Neutrophil (primary cell): ENCODE measurements around the gene DGAT2.

ENCODE experiments used
- H3K27ac ChIP-seq: fragments of 200-600 bp; sonication (generic); 2 replicates; pipeline ENCODE4 v1.5.1; 2016; ENCODE audit warnings: mild to moderate bottlenecking, moderate library complexity
- H3K27me3 ChIP-seq: fragments of 200-600 bp; sonication (generic); 2 replicates; pipeline ENCODE4 v1.6.0; 2016; ENCODE audit warnings: mild to moderate bottlenecking
- H3K36me3 ChIP-seq: fragments of 200-600 bp; sonication (generic); 2 replicates; pipeline ENCODE4 v1.5.1; 2017
- H3K4me1 ChIP-seq, 2 experiments: fragments of 200-600 bp in 1 of 2; sonication (generic) in 1 of 2; 1 replicate in 1 of 2; 2 replicates in 1 of 2; pipeline versions ENCODE4 v1.5.1 to v1.6.1; 2013 to 2016; ENCODE audit warnings: low read depth in 1 of 2, low read length in 1 of 2, mild to moderate bottlenecking in 1 of 2, moderate library complexity in 1 of 2; ENCODE audit not compliant: control insufficient read depth in 1 of 2, insufficient read depth in 1 of 2
- H3K4me3 ChIP-seq, 2 experiments: fragments of 200-600 bp in 1 of 2; sonication (generic) in 1 of 2; 1 replicate in 1 of 2; 2 replicates in 1 of 2; pipeline ENCODE4 v1.5.1; 2013 to 2016; ENCODE audit warnings: low read depth in 1 of 2, low read length in 1 of 2, mild to moderate bottlenecking in 1 of 2, moderate library complexity in 1 of 2
- H3K9me3 ChIP-seq: fragments of 200-600 bp; sonication (generic); 2 replicates; pipeline ENCODE4 v1.5.1; 2016
- TF ChIP-seq, protein P1 (sequence below): fragments of 200-600 bp; sonication (generic); IDR thresholded peaks from 2 replicates; pipeline ENCODE4 v1.5.1; 2016; ENCODE audit warnings: antibody characterized with exemption

DGAT2 gene

DNA sequence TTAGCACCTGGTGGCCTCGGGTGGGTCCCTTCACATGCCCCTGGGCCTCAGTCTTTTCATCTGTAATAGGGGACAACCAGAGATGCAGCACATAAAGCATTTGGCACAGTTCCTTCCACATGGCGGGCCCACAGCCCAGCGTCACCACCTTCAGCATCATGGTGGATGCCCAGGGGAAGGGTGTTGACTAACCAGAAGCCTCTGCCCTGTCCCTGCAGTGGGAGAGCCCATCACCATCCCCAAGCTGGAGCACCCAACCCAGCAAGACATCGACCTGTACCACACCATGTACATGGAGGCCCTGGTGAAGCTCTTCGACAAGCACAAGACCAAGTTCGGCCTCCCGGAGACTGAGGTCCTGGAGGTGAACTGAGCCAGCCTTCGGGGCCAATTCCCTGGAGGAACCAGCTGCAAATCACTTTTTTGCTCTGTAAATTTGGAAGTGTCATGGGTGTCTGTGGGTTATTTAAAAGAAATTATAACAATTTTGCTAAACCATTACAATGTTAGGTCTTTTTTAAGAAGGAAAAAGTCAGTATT, 31.6 kb downstream of the DGAT2 start:
- Histone ChIP-seq H3K4me3 (no peak overlapping the region), H3K9me3 (no peaks in the 10 kb centered on the region), H3K36me3 (peaks cover 84% of the 10 kb centered on the region), H3K4me1 (no peaks in the 10 kb centered on the region), H3K27me3 (no peaks in the 10 kb centered on the region), H3K27ac (peak overlapping the region; percentile 50)
- TF ChIP-seq, protein P1, sequence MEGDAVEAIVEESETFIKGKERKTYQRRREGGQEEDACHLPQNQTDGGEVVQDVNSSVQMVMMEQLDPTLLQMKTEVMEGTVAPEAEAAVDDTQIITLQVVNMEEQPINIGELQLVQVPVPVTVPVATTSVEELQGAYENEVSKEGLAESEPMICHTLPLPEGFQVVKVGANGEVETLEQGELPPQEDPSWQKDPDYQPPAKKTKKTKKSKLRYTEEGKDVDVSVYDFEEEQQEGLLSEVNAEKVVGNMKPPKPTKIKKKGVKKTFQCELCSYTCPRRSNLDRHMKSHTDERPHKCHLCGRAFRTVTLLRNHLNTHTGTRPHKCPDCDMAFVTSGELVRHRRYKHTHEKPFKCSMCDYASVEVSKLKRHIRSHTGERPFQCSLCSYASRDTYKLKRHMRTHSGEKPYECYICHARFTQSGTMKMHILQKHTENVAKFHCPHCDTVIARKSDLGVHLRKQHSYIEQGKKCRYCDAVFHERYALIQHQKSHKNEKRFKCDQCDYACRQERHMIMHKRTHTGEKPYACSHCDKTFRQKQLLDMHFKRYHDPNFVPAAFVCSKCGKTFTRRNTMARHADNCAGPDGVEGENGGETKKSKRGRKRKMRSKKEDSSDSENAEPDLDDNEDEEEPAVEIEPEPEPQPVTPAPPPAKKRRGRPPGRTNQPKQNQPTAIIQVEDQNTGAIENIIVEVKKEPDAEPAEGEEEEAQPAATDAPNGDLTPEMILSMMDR = no peak

DNA sequence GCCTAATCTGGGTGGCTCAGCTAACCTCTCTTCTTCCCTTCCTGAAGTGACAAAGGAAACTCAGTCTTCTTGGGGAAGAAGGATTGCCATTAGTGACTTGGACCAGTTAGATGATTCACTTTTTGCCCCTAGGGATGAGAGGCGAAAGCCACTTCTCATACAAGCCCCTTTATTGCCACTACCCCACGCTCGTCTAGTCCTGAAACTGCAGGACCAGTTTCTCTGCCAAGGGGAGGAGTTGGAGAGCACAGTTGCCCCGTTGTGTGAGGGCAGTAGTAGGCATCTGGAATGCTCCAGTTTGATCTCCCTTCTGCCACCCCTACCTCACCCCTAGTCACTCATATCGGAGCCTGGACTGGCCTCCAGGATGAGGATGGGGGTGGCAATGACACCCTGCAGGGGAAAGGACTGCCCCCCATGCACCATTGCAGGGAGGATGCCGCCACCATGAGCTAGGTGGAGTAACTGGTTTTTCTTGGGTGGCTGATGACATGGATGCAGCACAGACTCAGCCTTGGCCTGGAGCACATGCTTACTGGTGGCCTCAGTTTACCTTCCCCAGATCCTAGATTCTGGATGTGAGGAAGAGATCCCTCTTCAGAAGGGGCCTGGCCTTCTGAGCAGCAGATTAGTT, 32.3 kb downstream of the DGAT2 start:
- H3K36me3 ChIP-seq = peaks cover 78% of the 10 kb centered on the region
- peak overlapping the region; percentile 50 for H3K27ac ChIP-seq
- no peaks in the 10 kb centered on the region for H3K4me1 ChIP-seq
- H3K9me3 ChIP-seq = no peaks in the 10 kb centered on the region
- H3K27me3 ChIP-seq = no peaks in the 10 kb centered on the region
- H3K4me3 ChIP-seq = no peak overlapping the region
- TF ChIP-seq, protein P1 = no peak

DNA sequence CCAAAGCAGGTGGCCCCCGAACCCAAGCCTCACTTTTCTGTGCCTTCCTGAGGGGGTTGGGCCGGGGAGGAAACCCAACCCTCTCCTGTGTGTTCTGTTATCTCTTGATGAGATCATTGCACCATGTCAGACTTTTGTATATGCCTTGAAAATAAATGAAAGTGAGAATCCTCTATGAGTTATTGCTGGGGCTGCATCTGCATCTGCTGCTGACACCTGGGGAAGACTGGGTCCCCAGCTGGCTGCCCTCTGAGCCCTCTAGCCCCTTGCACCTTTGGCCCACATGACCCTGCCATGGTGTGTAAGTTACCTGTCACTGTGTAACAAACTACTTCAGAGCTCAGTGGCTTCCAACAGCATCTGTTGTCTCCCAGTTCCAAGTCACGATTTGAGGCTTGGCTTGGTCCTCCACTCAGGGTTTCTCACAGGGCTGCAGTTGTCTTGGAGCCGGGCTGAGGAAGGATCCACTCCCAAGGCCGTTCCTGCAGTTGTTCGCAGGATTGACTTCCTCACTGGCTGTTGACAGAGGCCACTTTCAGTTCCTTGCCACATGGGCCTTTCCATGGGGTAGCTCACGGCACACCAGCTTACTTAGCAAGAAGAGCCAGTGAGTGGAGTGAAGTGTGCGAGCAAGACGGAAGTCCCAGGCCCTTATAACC, 32.9 kb downstream of the DGAT2 start:
- TF ChIP-seq, protein P1 = no peak
- no peaks in the 10 kb centered on the region for H3K9me3 ChIP-seq
- no peaks in the 10 kb centered on the region for H3K27me3 ChIP-seq
- H3K4me3 ChIP-seq = no peak overlapping the region
- H3K36me3 ChIP-seq = peaks cover 71% of the 10 kb centered on the region
- H3K4me1 ChIP-seq = no peaks in the 10 kb centered on the region
- peak overlapping the region; percentile 42 for H3K27ac ChIP-seq

DNA sequence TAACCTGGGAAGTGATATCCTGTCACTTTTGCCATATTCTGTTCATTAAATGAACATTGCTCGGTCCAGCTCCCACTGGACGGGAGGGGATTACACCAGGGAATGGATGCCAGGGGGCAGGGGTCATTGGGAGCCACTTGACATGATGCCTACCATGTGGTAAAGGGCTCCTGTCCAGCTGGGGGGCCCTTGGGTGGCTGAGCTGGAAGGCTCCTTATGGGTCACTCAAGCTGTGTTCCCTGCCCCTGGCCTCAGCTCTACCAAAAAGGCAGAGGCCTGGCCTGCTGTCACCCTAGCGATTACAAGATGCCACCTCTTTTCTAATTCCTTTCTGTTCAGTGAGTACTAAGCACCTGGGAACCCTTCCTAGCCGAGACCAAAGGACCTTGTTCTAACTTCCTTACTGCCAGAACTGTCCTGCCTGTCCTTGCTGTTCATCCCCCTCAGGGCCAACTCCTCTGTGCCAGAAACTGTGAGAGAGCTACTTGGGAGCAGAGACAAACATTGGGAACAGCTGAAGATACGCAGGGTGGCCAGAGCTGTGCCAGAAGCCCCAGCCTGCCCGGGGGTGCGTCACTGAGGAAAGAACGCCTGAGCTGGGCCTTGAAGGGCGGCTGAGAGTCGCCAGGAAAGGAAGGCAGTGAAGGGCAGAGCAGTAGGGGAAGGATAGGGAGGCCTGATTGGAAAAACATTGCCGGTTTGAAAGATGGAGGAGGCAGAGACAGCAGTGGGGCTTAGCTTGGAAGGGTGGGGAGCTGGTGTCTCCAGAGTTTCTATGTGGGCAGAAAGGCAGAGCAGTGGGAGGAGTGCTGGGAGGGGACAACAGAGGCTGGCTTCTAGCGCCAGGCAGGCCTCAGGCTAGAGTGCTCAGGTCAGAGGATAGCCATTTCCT, 33.7 kb downstream of the DGAT2 start:
- H3K9me3 ChIP-seq = no peaks in the 10 kb centered on the region
- H3K27me3 ChIP-seq = no peaks in the 10 kb centered on the region
- H3K27ac ChIP-seq = peak overlapping the region; percentile 42
- TF ChIP-seq, protein P1 = no peak
- no peaks in the 10 kb centered on the region for H3K4me1 ChIP-seq
- no peak overlapping the region for H3K4me3 ChIP-seq
- H3K36me3 ChIP-seq = peaks cover 63% of the 10 kb centered on the region

DNA sequence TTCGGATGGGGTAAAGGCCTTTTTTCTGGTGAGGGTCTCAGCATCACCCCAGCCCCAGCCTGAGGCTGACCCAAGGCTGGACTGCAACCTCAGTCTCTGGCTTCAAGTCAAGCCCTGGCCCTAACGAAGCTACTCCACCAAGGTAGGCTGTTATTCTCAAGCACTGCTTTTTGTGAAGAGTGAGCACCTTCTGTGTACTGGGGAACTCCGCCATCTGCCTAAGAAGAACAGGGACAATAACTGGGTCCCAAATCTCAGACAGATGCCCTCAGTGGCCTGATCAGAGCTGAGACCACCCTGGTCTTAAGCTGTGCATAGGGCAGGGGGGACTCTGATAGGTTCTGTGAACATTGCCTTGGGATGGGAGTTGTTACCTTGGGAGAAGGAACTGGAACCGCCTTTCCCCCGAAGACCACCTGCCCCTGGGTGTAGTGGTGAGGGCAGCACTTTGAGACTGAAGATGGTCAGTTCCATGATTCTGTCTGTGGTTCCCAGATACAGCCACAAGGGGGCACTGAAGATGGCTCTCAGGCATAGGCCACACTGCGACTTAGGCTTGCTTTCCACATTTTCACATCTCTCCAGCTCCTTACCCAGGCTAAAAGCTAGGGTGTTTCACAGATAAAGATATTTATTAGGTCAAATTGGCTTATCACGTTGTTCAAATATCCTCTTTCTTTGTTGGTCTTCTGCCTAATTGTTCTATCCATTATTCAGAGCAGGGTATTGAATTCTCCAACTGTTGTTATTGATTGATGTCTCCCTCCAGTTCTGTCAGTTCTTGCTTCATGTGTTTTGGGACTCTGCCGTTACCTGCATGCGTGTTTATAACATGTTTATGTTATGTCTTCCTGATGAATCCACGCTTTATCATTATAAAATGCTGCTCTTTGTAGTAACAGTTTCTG, 34.6 kb downstream of the DGAT2 start:
- Histone ChIP-seq H3K4me1 (no peaks in the 10 kb centered on the region), H3K4me3 (no peak overlapping the region), H3K27ac (peak overlapping the region; percentile 42), H3K27me3 (no peaks in the 10 kb centered on the region), H3K9me3 (no peaks in the 10 kb centered on the region), H3K36me3 (peaks cover 54% of the 10 kb centered on the region)
- TF ChIP-seq, protein P1 = peak; percentile 90
